HG03175 (cell line): ENCODE measurements around the gene ECE1.

Source experiments
- ATAC-seq: cut with Tn5 transposase; IDR thresholded peaks from one replicate; pipeline ENCODE4 v1.9.1; 2021; ENCODE audit warnings: mild to moderate bottlenecking, moderate library complexity; ENCODE audit not compliant: unreplicated experiment

Gene ECE1

GRCh38 chr1:21325731-21326387 lies 35.6 kb upstream of the ECE1 start:
- ATAC-seq, result no peak

DNA sequence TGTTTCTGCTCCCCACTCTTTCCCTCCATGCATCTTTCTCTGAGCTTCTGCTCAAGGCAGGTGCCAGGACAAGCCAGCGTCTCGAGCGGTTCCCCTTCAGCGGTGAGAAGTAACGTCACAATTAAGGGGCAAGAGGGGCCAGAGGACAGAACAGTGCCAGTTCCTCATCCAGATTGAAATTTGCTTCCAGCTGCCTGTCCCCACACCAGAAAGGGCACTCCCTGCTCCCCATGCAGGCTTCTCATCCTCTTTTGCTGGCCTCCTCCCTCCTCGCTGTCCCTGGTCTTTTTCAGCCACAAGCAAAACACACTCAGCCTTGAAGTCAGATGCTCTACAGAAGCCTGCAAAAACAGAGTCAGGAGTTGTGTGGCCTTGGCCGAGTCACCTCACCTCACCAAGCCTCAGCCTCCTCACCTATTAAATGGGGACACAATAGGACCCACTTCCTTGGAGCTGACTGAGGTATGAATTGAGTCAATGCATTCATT lies 35.0 kb upstream of the ECE1 start:
- no peak for ATAC-seq

DNA sequence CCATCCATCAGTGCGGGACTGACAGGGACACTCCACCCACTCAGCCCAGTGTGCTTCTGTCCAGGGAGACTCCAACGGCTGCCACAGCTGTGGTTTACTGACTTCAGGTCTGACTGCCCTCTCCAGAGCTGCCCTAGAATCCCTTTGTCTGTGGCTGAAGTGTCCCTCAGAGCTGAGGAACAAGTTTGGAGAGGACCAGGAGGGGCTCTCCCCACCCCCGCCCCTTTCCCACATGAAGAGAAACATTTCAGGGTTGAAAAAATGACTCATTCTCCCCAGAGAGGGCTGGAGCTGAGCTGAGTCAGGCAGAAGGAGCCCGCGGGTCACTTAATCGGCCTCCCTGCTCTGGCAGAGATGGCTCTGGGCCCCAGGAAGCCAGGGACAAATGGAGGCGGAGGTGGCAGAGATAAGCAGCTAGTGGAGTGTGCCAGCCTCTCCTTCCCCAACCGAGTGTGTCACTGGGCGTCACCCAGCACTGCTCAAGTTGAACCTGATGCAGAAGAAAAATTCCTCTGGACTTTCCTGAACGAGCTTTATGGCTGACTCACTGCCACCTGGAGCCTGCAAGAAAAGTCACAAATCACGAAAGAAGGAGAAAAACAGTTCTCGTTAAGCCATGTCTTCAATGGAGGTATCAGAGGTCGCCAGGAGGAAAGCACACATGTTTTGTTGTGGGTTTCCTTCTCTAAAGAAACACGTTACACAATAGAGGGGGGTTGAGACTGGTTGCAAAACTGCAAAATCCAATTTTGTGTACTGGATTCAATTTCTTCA lies 34.3 kb upstream of the ECE1 start:
- ATAC-seq, result no peak

GRCh38 chr1:21323091-21323490 lies 32.8 kb upstream of the ECE1 start:
- ATAC-seq, result no peak

GRCh38 chr1:21322681-21323016 lies 32.4 kb upstream of the ECE1 start:
- ATAC-seq, result no peak

GRCh38 chr1:21321963-21322680 lies 31.9 kb upstream of the ECE1 start:
- no peak for ATAC-seq

- no peak for ATAC-seq
Observed at GRCh38 chr1:21320410-21321108, 30.3 kb upstream of the ECE1 start.

GRCh38 chr1:21319447-21320407 lies 29.5 kb upstream of the ECE1 start:
- ATAC-seq, result no peak

DNA sequence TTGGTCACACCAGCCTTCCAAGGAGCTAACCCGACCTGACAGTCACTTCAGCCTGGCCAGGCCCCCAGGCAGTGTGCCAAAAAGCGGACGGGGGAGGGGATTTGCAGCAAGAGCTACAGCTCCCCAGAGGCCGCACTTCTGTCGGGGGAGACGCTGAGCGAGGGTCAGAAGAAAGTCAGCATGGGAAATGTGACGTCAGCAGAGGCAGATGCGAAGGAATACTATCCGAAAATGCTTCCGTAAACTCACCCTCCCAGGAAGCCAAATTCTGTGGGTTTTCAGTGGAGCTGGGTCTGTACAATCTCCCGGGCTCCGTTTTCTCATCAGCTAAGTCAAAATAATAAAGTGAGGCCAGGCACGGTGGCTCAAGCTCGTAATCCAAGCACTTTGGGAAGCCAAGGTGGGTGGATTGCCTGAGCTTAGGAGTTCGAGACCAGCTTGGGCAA lies 28.5 kb upstream of the ECE1 start:
- ATAC-seq, result no peak

DNA sequence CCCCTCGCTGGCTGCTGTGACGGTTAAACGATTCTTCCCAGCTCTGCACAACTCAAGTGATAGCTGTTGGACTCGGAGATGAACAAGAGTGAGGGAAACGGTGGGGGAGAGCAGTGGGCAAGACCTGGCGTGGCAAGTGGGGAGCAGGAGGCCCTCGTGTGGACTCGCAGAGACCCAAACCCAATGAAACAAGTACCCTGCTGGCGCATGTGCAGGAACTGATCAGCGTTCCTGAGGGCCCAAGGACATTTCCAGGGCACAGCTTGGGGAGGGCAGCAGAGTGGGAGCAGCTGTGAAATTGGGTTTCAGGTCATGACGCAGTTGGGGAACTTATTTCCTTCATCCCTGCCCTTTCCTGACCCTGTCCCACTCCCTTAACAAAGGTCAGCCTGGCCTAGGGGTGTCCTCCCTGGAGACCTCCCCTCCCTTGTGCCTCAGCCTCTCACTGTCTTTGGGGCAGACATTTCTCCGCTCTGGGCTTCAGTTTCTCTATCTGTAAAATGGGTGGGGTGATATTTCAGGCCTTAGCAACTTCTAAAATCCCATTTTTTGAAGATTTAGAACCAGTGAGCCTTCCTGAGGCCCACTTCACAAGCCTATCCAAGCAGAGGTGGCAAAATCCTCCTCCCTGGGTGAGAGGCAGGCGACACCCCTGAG lies 27.9 kb upstream of the ECE1 start:
- ATAC-seq, result no peak

DNA sequence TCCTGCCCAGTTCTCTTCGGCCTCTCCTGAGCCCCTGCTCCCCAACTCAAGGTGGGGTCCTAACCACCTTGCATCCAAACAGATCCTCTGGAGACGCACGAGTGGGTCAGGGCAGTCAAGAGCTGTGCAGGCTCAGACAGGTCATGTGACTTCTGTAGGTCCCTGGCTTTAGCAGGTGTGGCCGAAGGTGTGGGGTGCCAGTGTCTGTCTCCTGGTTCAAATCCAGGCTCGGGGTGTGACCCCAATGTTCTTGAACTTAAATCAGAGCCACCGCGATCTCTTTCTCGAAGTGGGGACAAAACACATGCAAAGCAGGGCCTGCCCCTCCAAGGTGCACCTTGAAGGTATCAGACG lies 27.4 kb upstream of the ECE1 start:
- ATAC-seq, result no peak

GRCh38 chr1:21317035-21317689 lies 26.9 kb upstream of the ECE1 start:
- ATAC-seq, result no peak

DNA sequence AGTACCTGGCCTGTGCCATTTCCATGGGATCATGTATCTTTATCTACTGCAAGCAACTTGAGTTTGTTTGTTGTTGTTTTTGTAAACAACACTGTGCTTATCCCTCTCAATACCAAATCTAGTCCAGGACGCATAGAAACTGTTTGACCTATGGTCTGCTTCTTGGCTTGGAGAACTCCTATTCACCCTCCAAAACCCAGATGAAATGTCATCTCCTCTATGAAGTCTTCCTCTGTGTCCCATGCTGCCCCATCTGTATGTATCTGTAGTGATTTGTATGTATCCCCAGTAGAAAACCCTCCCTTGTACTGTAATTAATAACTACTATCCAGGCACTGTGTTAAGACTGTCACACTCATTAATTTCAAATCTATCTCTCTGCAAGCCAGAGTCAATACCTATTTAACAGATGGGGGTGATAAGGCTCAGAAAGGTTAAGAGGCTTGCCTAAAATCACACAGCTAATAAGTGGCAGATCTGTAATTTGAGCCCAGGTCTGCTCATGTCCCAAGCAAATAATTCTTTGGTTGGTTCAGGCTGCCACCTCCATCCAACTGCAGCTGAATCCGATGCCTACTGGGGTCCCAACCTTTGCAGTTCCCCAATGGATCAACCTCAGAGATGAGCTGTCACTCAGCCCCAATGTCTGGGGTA lies 24.6 kb upstream of the ECE1 start:
- ATAC-seq, result no peak

DNA sequence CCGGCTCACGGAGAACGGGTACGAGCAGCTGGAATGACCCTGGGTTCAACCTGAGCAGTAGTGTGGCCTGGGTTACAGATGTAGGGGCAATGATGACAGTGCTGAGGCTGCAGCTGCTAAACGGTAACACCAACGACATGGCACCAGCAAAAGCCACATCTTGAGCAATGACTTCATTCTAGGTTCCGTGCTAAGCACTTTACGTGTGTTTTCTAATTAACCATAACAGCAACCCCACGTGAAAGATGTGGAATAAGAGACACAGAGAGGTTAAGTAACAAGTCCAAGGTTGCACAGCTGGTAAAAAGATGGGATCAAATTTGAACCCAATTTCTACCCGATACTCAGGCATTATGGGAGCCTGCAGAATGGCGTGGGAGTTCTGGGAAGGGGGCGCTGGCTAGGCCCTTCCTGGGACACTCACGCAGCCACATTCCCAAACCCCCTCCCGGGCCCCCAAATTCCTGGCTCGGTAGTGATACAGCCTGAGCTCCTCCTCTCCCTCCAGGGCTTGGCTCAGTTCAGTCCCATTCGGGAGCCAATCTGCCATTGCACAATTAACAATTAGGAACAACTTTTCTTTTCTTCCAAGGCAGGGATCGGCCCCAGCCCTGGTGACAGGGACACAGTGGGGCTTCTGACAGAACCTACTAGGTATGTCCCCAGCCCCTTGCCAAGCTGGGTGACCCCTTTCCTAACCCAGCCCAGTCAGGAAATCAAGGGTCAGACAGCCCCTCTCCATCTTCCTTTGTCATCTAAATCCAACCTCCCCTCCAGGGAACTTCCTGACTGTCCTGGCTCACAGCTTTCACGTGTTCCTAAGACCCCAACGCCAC lies 23.8 kb upstream of the ECE1 start:
- ATAC-seq, result no peak

DNA sequence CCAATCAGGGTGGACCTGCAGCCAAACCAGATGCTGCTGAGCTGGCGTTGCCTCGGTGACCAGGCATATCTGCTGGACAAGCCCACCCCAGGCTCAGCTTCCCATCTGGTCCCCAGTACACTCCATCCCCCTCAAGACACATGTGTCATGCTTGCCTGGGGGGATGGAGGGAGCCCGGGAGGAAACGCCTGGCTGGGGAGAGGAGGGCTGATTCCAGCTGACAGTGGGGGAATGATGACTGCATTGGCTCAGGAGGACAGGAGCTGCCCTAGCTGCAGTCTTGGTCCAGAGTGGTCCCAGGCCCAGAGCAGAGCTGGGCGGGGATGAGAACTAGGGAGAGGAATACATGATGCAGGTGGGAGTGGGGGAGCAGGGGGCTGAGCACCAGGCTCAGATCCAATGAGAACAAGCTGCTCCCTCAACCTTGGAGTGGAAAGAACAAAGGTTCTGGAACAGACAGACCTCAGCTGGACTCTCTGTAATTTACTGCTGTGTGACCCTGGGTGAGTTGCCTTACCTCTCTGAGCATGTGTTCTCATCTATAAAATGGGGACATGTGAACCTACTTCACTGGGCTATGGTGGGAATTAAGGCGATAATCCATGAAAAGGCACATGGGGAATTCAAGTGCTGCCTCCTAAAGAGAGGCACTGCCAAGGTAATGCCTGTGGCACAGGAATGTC lies 23.1 kb upstream of the ECE1 start:
- ATAC-seq, result no peak

GRCh38 chr1:21312407-21312992 lies 22.2 kb upstream of the ECE1 start:
- ATAC-seq, result no peak

GRCh38 chr1:21311016-21311415 lies 20.8 kb upstream of the ECE1 start:
- ATAC-seq, result no peak
